Measurements from ENCODE around the gene FBXL14.

DNA sequence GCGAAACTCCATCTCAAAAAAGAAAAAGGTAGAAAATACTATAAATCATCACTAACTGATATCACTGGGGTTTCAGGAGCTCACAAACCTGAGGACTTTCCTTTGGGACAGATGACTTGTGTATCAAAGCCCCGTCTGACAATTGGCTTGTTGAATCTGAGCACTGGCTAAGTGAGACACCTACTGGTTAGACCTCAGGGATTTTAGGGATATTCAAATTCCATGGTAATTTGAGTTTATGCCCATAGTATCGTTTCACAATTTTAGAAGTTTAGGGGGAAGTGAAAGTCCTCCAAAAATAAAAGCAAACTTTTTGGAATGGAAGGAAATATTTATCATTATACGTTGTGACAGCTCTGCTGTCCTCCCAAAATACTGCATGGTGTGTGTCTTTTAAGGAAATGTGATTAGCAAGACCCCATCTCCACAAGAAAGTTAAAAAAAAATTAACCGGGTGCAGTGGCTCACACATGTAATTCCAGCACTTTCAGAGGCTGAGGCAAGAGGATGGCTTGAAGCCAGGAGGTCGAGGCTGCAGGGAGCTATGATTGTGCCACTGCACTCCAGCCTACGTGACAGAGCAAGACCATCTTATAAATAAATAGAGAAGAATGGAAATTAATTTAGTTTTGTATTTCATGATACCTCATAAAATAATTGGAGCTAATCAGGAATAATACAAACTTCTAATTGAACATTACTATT lies 49.2 kb downstream of the FBXL14 start:
- TF ChIP-seq, protein P1, sequence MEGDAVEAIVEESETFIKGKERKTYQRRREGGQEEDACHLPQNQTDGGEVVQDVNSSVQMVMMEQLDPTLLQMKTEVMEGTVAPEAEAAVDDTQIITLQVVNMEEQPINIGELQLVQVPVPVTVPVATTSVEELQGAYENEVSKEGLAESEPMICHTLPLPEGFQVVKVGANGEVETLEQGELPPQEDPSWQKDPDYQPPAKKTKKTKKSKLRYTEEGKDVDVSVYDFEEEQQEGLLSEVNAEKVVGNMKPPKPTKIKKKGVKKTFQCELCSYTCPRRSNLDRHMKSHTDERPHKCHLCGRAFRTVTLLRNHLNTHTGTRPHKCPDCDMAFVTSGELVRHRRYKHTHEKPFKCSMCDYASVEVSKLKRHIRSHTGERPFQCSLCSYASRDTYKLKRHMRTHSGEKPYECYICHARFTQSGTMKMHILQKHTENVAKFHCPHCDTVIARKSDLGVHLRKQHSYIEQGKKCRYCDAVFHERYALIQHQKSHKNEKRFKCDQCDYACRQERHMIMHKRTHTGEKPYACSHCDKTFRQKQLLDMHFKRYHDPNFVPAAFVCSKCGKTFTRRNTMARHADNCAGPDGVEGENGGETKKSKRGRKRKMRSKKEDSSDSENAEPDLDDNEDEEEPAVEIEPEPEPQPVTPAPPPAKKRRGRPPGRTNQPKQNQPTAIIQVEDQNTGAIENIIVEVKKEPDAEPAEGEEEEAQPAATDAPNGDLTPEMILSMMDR (conservative IDR thresholded peaks at IDR 0.05; ENCODE audit: low read depth, low read length), result peak; percentile 53
- no peak for TF ChIP-seq EZH2 (IDR thresholded peaks at IDR 0.05; ENCODE audit: borderline replicate concordance, low read depth, low read length, poor library complexity, severe bottlenecking)
